Epithelial cell of esophagus (primary cell): Measurements from ENCODE around the gene GRK6.

Source experiments
- DNase-seq: peaks from one replicate; pipeline ENCODE4 v3.0.0; 2010; ENCODE audit warnings: low read depth
- H3K4me3 ChIP-seq: 2 replicates; pipeline ENCODE4 v1.5.1; 2011; ENCODE audit warnings: mild to moderate bottlenecking, low read length, control low read depth
- CTCF ChIP-seq: IDR thresholded peaks from 2 replicates; pipeline ENCODE4 v1.5.1; 2011; ENCODE audit warnings: low read depth, mild to moderate bottlenecking, low read length, control low read depth, inconsistent platforms; ENCODE audit not compliant: insufficient read depth; ENCODE audit errors: missing control alignments

Gene GRK6

GRCh38 chr5:177445052-177445916 is 18.8 kb downstream of the GRK6 start:
- TF ChIP-seq CTCF, result no peak
- no peak for DNase-seq
- H3K4me3 ChIP-seq, result no peak overlapping the region

DNA sequence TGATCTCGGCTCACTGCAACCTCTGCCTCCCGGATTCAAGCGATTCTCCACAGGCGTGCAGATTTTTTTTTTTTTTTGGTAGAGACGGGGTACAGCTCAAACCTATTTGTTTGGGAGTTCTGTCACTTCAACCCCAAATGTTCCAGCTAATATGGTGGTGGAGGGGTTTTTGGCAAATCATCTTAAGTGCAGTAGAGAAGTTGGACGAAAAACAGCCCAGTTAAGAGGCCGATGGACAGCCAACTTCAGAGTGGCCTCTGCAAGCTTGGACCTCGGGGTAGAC is 19.4 kb downstream of the GRK6 start:
- peak overlapping the region; percentile 54 for H3K4me3 ChIP-seq
- no peak for DNase-seq
- no peak for TF ChIP-seq CTCF

DNA sequence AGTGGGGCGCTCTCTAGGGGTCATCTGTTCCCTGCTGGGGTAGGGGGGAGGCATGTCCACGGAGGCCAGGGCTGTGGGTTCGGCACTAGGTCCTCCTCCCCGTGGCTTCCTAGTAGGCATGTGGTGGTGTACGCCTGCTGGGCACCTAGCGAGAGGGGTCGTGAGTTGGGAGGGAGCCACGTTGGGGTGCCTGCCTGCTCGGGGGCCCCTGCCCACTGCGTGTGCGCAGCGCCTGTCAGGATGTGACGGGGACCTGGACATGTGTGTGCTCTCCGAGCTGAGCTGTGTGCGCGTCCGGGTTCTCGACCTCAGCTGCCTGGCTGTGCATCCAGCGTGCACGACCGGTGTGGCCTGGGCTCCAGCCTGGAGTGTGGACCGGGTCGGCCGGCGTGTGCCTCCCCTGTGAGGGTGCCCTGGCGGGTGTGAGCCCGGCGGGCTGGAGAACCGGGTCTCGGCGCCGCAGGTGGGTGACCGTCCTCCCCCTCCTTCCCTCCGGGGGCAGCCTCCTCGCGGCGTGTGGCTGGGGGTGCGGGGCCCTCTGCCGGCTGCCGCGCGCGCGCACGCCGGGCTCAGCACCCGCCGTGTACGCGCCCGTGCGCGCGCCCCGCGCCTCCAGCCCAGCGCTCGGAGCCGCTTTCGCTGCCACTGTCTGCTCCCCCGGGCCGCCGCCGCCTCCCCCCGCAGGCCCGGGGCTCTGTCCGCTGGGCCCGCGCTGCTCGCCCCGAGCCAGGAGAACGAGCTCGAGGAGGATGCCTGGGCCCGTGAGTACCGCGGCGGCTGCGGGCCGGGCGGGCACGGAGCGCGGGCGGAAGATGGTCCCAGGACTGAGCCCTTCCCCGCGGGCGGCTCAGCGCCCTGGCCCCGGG is 20.0 kb downstream of the GRK6 start, which contains the start of gene PRR7:
Gene PRR7, plus strand, starts transcription at position 615 of the 866 bp plus-strand sequence. CDS start 8,254 bp downstream, outside the sequence.
- TF ChIP-seq CTCF, result no peak
- peak; percentile 67 for DNase-seq
- peak within 1 kb of the TSS; percentile 54 for H3K4me3 ChIP-seq

GRCh38 chr5:177447066-177447610 is 20.7 kb downstream of the GRK6 start:
- peak overlapping the region; percentile 30 for H3K4me3 ChIP-seq
- DNase-seq, result peak; percentile 42
- no peak for TF ChIP-seq CTCF

- H3K4me3 ChIP-seq, result peak overlapping the region; percentile 20
- TF ChIP-seq CTCF, result no peak
- peak; percentile 49 for DNase-seq
Measured at GRCh38 chr5:177447611-177448243, 21.3 kb downstream of the GRK6 start.

GRCh38 chr5:177448244-177448950 is 21.9 kb downstream of the GRK6 start:
- TF ChIP-seq CTCF, result no peak
- DNase-seq, result no peak
- H3K4me3 ChIP-seq, result no peak overlapping the region
